H1 (cell line): ENCODE measurements around the gene CACNA1C. TPM values are rescaled to one million over a fixed set of nuclear protein-coding genes. Genes with fewer than 3 reads are reported as not detected.

Experiments used
- EGR1 ChIP-seq: IDR thresholded peaks from 2 replicates; pipeline ENCODE4 v1.6.1; 2011; ENCODE audit warnings: low read depth, low read length, borderline replicate concordance
- SAP30 ChIP-seq: fragments of 300-600 bp; sonication (generic); IDR thresholded peaks from 2 replicates; pipeline ENCODE4 v1.7.1; 2012; ENCODE audit warnings: low read length, moderate library complexity, mild to moderate bottlenecking, inconsistent platforms; ENCODE audit not compliant: insufficient read depth, insufficient replicate concordance
- SP4 ChIP-seq: IDR thresholded peaks from 2 replicates; pipeline ENCODE4 v1.6.1; 2012; ENCODE audit warnings: low read length, inconsistent platforms
- polyA plus RNA-seq, 7 experiments: library from polyadenylated mRNA; depleted of rRNA in 3 of 7; stranded (reverse) in 5 of 7; unstranded in 2 of 7; fragments of >200 nt in 5 of 7; fragments of 200-250 nt in 2 of 7; gene quantifications; 1 replicate in 5 of 7; 2 replicates in 1 of 7; 4 replicates in 1 of 7; pipeline versions ENCODE4 v1.2.1 to v1.2.3, GENCODE V29; 2011 to 2013; ENCODE audit warnings: missing spikeins in 2 of 7, mixed read lengths in 2 of 7
- total RNA-seq: library from RNA; stranded (reverse); fragmentation: NEBNext Ultra II Directional; extraction: Animal tissue kit (Norgen Biotek cat#: 25700); gene quantifications from 2 replicates; pipeline ENCODE4 v1.2.1, GENCODE V29; 2021

CACNA1C gene
- total and polyA plus RNA-seq, 2 of the 8 experiments (the other 6 are each of a cell fraction or from before 2014, with no cell fraction given), result 1.3 TPM

- TF ChIP-seq SAP30, result no peak
- TF ChIP-seq SP4, result no peak
- TF ChIP-seq EGR1, result no peak
Observed at GRCh38 chr12:2509137-2509536, 456.4 kb downstream of the CACNA1C start (continued).
